ENCODE results near the gene CNTNAP5.

Gene CNTNAP5

GRCh38 chr2:124025171-124025580 lies at the start of gene CNTNAP5:
TSS of gene CNTNAP5 (plus strand) at chr2:124025287. CDS start at chr2:124025651, 364 bp downstream.
- peak; percentile 45 for DNase-seq

GRCh38 chr2:123976054-123976648 lies 48.9 kb upstream of the CNTNAP5 start:
- DNase-seq = no peak

- peak; percentile 17 for DNase-seq
These were observed 31.3 kb upstream of the CNTNAP5 start for GRCh38 chr2:123993728-123994323.

GRCh38 chr2:123999681-124000080 lies 25.4 kb upstream of the CNTNAP5 start:
- DNase-seq = no peak

GRCh38 chr2:124001696-124002430 lies 23.2 kb upstream of the CNTNAP5 start:
- DNase-seq = no peak

- no peak for DNase-seq
These were observed 6.2 kb upstream of the CNTNAP5 start for GRCh38 chr2:124018890-124019289.

- DNase-seq = no peak
These were observed 421 bp upstream of the CNTNAP5 start for GRCh38 chr2:124024561-124025170.

GRCh38 chr2:124025891-124026434 lies 876 bp downstream of the CNTNAP5 start:
- DNase-seq = no peak

GRCh38 chr2:124026503-124026902 lies 1.4 kb downstream of the CNTNAP5 start:
- no peak for DNase-seq

GRCh38 chr2:124027182-124027581 lies 2.1 kb downstream of the CNTNAP5 start:
- DNase-seq = no peak

- no peak for DNase-seq
These were observed 7.7 kb downstream of the CNTNAP5 start for GRCh38 chr2:124032799-124033198.

GRCh38 chr2:124034265-124034664 lies 9.2 kb downstream of the CNTNAP5 start:
- DNase-seq = no peak

- DNase-seq = no peak
These were observed 9.9 kb downstream of the CNTNAP5 start for GRCh38 chr2:124035001-124035400.

GRCh38 chr2:124039032-124039431 lies 13.9 kb downstream of the CNTNAP5 start:
- no peak for DNase-seq

GRCh38 chr2:124039762-124040291 lies 14.7 kb downstream of the CNTNAP5 start:
- DNase-seq = no peak

GRCh38 chr2:124045894-124046293 lies 20.8 kb downstream of the CNTNAP5 start:
- DNase-seq = no peak

- DNase-seq = no peak
These were observed 21.2 kb downstream of the CNTNAP5 start for GRCh38 chr2:124046332-124046731.

- DNase-seq = no peak
These were observed 23.0 kb downstream of the CNTNAP5 start for GRCh38 chr2:124048102-124048501.

- no peak for DNase-seq
These were observed 23.6 kb downstream of the CNTNAP5 start for GRCh38 chr2:124048664-124049063.

GRCh38 chr2:124049136-124049535 lies 24.0 kb downstream of the CNTNAP5 start:
- no peak for DNase-seq

GRCh38 chr2:124050833-124051497 lies 25.9 kb downstream of the CNTNAP5 start:
- no peak for DNase-seq

GRCh38 chr2:124053796-124054195 lies 28.7 kb downstream of the CNTNAP5 start:
- DNase-seq = no peak

- no peak for DNase-seq
These were observed 38.5 kb downstream of the CNTNAP5 start for GRCh38 chr2:124063596-124063995.

Measured in activated CD4-positive, alpha-beta T cell treated with anti-CD3 and anti-CD28 coated beads for 48 hours (primary cell).